WTC11 (cell line): ENCODE data around the gene KLF1. TPM values are rescaled to one million over a fixed set of nuclear protein-coding genes. Genes with fewer than 3 reads are reported as not detected.

Experiments
- ATAC-seq: fragments of 200-7000 bp; cut with Tn5 transposase; 2 replicates; pipeline ENCODE4 v1.10.0; 2021; ENCODE audit warnings: mild to moderate bottlenecking, moderate library complexity
- CTCF ChIA-PET: fragments of 300-600 bp; sonication (Branson Sonifier 250); formaldehyde crosslinking; loops from one replicate; lab custom pipeline; 2021; ENCODE audit warnings: antibody characterized with exemption; lab: Charles Lee
- POLR2A ChIA-PET: fragments of 350-600 bp; sonication (Branson Sonifier 250); formaldehyde crosslinking; loops from one replicate; lab custom pipeline; 2021; ENCODE audit warnings: antibody characterized with exemption; lab: Charles Lee
- DNase-seq: peaks from one replicate; pipeline ENCODE4 v3.0.0; 2021; ENCODE audit warnings: low spot score
- H3K27ac Mint-ChIP-seq: 2 replicates; pipeline ENCODE4 v1.8.0; 2021; ENCODE audit warnings: mixed read lengths
- H3K27me3 Mint-ChIP-seq: 2 replicates; pipeline ENCODE4 v1.8.0; 2021; ENCODE audit warnings: low read depth, mild to moderate bottlenecking, moderate library complexity, mixed read lengths
- H3K36me3 Mint-ChIP-seq: 2 replicates; pipeline ENCODE4 v1.8.0; 2021; ENCODE audit warnings: mixed read lengths
- H3K4me1 Mint-ChIP-seq: 2 replicates; pipeline ENCODE4 v1.8.0; 2022; ENCODE audit warnings: mixed read lengths
- H3K4me3 Mint-ChIP-seq: 2 replicates; pipeline ENCODE4 v1.8.0; 2021; ENCODE audit warnings: mild to moderate bottlenecking, moderate library complexity, mixed read lengths
- H3K9me3 Mint-ChIP-seq: 2 replicates; pipeline ENCODE4 v1.8.0; 2021; ENCODE audit warnings: mixed read lengths
- CDX4 ChIP-seq: fragments of 250-450 bp; sonication (Bioruptor Pico); IDR thresholded peaks from 2 replicates; pipeline ENCODE4 v1.9.0; 2021; ENCODE audit warnings: moderate library complexity, mild to moderate bottlenecking, inconsistent platforms, borderline replicate concordance
- CTCF ChIP-seq: fragments of 200-600 bp; IDR thresholded peaks from 2 replicates; pipeline ENCODE4 v1.8.0; 2022; ENCODE audit warnings: antibody characterized with exemption
- GABPB1 ChIP-seq: sonication (generic); formaldehyde crosslinking; IDR thresholded peaks from 2 replicates; pipeline ENCODE4 v1.8.1; 2023; ENCODE audit warnings: mild to moderate bottlenecking, missing genetic modification reagents
- JUN ChIP-seq: sonication (generic); formaldehyde crosslinking; IDR thresholded peaks from 2 replicates; pipeline ENCODE4 v1.8.0; 2023; ENCODE audit warnings: mild to moderate bottlenecking, missing genetic modification reagents
- NFE2L1 ChIP-seq: sonication (generic); formaldehyde crosslinking; IDR thresholded peaks from 2 replicates; pipeline ENCODE4 v1.8.1; 2023; ENCODE audit warnings: missing genetic modification reagents
- NR3C1 ChIP-seq: sonication (generic); formaldehyde crosslinking; conservative IDR thresholded peaks from 2 replicates; pipeline ENCODE4 v1.8.1; 2023; ENCODE audit warnings: low read depth, mild to moderate bottlenecking, missing genetic modification reagents
- OVOL2 ChIP-seq: fragments of 250-450 bp; sonication (Bioruptor Pico); IDR thresholded peaks from 2 replicates; pipeline ENCODE4 v1.9.0; 2021; ENCODE audit warnings: mild to moderate bottlenecking, borderline replicate concordance
- PRDM15 ChIP-seq: sonication (generic); formaldehyde crosslinking; IDR thresholded peaks from 2 replicates; pipeline ENCODE4 v1.8.0; 2022; ENCODE audit warnings: missing genetic modification reagents
- PREB ChIP-seq: sonication (generic); formaldehyde crosslinking; IDR thresholded peaks from 2 replicates; pipeline ENCODE4 v1.8.1; 2022; ENCODE audit warnings: mild to moderate bottlenecking, missing genetic modification reagents, moderate library complexity, borderline replicate concordance
- SOX15 ChIP-seq: fragments of 250-450 bp; sonication (Bioruptor Pico); IDR thresholded peaks from 2 replicates; pipeline ENCODE4 v1.9.0; 2021; ENCODE audit warnings: mild to moderate bottlenecking
- TCF7 ChIP-seq: sonication (generic); formaldehyde crosslinking; IDR thresholded peaks from 2 replicates; pipeline ENCODE4 v1.8.0; 2022; ENCODE audit warnings: mild to moderate bottlenecking, low read depth, missing genetic modification reagents, moderate library complexity
- ZNF121 ChIP-seq: sonication (generic); formaldehyde crosslinking; IDR thresholded peaks from 2 replicates; pipeline ENCODE4 v1.8.0; 2023; ENCODE audit warnings: missing genetic modification reagents
- ZNF263 ChIP-seq: sonication (generic); formaldehyde crosslinking; IDR thresholded peaks from 2 replicates; pipeline ENCODE4 v1.8.1; 2022; ENCODE audit warnings: low read depth, mild to moderate bottlenecking, moderate library complexity, missing genetic modification reagents
- ZNF317 ChIP-seq: sonication (generic); formaldehyde crosslinking; IDR thresholded peaks from 2 replicates; pipeline ENCODE4 v1.8.1; 2023; ENCODE audit warnings: low read depth, mild to moderate bottlenecking, moderate library complexity, missing genetic modification reagents, borderline replicate concordance
- ZNF416 ChIP-seq: fragments of 250-450 bp; sonication (Bioruptor Pico); IDR thresholded peaks from 2 replicates; pipeline ENCODE4 v1.9.0; 2021; ENCODE audit warnings: mild to moderate bottlenecking, inconsistent platforms
- ZNF423 ChIP-seq: fragments of 250-450 bp; sonication (Bioruptor Pico); IDR thresholded peaks from 2 replicates; pipeline ENCODE4 v2.1.2; 2022; ENCODE audit warnings: mild to moderate bottlenecking, moderate library complexity
- ZNF425 ChIP-seq: fragments of 250-450 bp; sonication (Bioruptor Pico); conservative IDR thresholded peaks from 2 replicates; pipeline ENCODE4 v1.9.0; 2021; ENCODE audit warnings: mild to moderate bottlenecking
- ZNF532 ChIP-seq: fragments of 250-450 bp; sonication (Bioruptor Pico); IDR thresholded peaks from 2 replicates; pipeline ENCODE4 v1.9.0; 2021; ENCODE audit warnings: mild to moderate bottlenecking, borderline replicate concordance
- total RNA-seq: library from RNA; stranded (reverse); gene quantifications from 3 replicates; pipeline ENCODE4 v1.2.3, GENCODE V29; 2021

KLF1 gene
- total RNA-seq, 1 experiment from 2014 or later: 0.72 TPM

GRCh38 chr19:12866416-12867119, 20.4 kb downstream of the KLF1 start:
- DNase-seq (peak; percentile 34), ATAC-seq (peak; percentile 2)
- ChIA-PET CTCF (interaction anchor here (0.9 to 3.5 kb wide), 4 partner anchors 19 to 20 kb away, joined by 3 to 39 read pairs (median 4); no protein-coding TSS in a partner anchor), POLR2A (interaction anchor here (1.0 kb wide), 1 partner anchor 19 kb away, joined by 4 read pairs; no protein-coding TSS in a partner anchor)
- H3K27me3 Mint-ChIP-seq: peaks cover 9% of the 10 kb centered on the region; the same call in 1 of the 2 replicates
- TF ChIP-seq PRDM15 (CRISPR knock-in tag): peak; percentile 29; the same call in 1 of the 2 replicates
- no peak for TF ChIP-seq TCF7
- peaks cover 28% of the 10 kb centered on the region for H3K4me1 Mint-ChIP-seq
- H3K9me3 Mint-ChIP-seq: no peaks in the 10 kb centered on the region
- peak overlapping the region; percentile 76 for H3K4me3 Mint-ChIP-seq
- H3K36me3 Mint-ChIP-seq: peaks cover 17% of the 10 kb centered on the region
- peak overlapping the region; percentile 93 for H3K27ac Mint-ChIP-seq

GRCh38 chr19:12865746-12866415, 21.1 kb downstream of the KLF1 start:
- POLR2A ChIA-PET: interaction anchor here (0.9 kb wide), 1 partner anchor 24 kb away, joined by 3 read pairs; no protein-coding TSS in a partner anchor
- Mint-ChIP-seq H3K9me3 (no peaks in the 10 kb centered on the region), H3K27ac (peak overlapping the region; percentile 93), H3K36me3 (peaks cover 11% of the 10 kb centered on the region), H3K4me3 (peak overlapping the region; percentile 58), H3K4me1 (peaks cover 28% of the 10 kb centered on the region), H3K27me3 (peaks cover 9% of the 10 kb centered on the region; the same call in 1 of the 2 replicates)
- CTCF ChIA-PET: interaction anchor here (0.7 to 3.5 kb wide), 3 partner anchors 18 to 41 kb away, joined by 3 to 39 read pairs (median 5); no protein-coding TSS in a partner anchor
- DNase-seq (peak; percentile 57), ATAC-seq (peak; percentile 3; the same call in 1 of the 2 replicates)
- no peak for TF ChIP-seq NR3C1
- no peak for TF ChIP-seq ZNF423 (CRISPR knock-in tag)
- no peak for TF ChIP-seq CTCF
- TF ChIP-seq OVOL2 (CRISPR knock-in tag): no peak
- no peak for TF ChIP-seq SOX15 (CRISPR knock-in tag)
- no peak for TF ChIP-seq PREB (CRISPR knock-in tag)
- no peak for TF ChIP-seq CDX4 (CRISPR knock-in tag)
- TF ChIP-seq ZNF263 (CRISPR knock-in tag): no peak
- no peak for TF ChIP-seq JUN (CRISPR knock-in tag)
- no peak for TF ChIP-seq ZNF416 (CRISPR knock-in tag)
- TF ChIP-seq ZNF317: no peak
- TF ChIP-seq NFE2L1 (CRISPR knock-in tag): no peak
- no peak for TF ChIP-seq ZNF121 (CRISPR knock-in tag)
- TF ChIP-seq GABPB1 (CRISPR knock-in tag): no peak
- no peak for TF ChIP-seq ZNF425
- no peak for TF ChIP-seq ZNF532
